Measurements from ENCODE around the gene SDCCAG8. TPM values are rescaled to one million over a fixed set of nuclear protein-coding genes. Genes with fewer than 3 reads are reported as not detected.
A peak's percentile ranks its signal among the peaks of the same experiment; 100 is the strongest.

Gene SDCCAG8
- total RNA-seq, 1 experiment from 2014 or later: 14.0 TPM

DNA sequence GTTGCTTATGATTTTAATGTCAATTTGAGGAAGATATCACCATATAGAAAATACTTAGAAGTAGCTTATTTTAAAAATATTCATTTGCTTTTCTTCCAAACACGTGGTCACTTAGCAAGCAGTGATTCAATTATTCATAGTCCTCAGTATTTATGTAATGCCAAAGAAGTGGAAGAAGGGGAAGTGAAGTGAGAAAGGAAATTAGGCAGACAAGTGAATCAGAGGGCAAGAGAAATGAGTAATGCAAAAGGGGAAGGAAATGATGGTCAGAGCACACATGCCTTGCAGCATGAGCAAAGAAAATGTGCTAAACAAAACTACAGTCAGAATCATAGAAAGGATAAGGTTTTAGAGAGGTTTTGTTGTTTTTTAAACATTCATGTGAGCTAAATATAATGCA lies 31.8 kb downstream of the SDCCAG8 start:
- TSS peak; percentile 55 for BruUV-seq (replicated peaks)

DNA sequence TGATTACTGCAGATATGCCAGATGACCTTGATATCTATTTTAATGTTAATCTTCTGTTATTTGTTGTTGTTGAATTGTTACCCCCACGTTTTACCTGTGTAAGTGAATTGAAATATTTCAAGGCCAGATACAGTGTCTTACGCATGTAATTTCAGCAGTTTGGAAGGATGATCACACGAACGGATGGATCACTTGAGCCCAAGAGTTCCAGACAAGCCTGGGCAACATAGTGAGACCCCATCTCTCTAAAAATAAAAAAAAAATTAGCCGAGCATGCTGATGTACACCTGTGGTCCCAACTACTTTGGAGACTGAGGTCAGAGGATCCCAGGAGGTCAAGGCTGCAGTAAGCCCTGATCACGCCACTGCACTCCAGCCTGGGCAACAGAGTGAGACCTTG lies 32.2 kb downstream of the SDCCAG8 start:
- no peak overlapping the region for H3K4me3 ChIP-seq (ENCODE audit: low read depth in 2 of 2, low read length in 2 of 2)
- ChIA-PET POLR2A (no interaction called here), CTCF (no interaction called here)
- BruUV-seq (replicated peaks): no TSS peak
- DNase-seq (ENCODE audit: low read depth, low spot score): no peak
- no peak for ATAC-seq
- H3K36me3 ChIP-seq (ENCODE audit: control insufficient read depth, insufficient read depth, low read length): no peaks in the 10 kb centered on the region
- H3K4me1 ChIP-seq (ENCODE audit: control insufficient read depth, insufficient read depth, low read length): no peaks in the 10 kb centered on the region
- H3K27ac ChIP-seq (ENCODE audit: low read length): no peak overlapping the region
- no peak for TF ChIP-seq TCF7L2 (IDR thresholded peaks at IDR 0.05; ENCODE audit: low read depth, low read length)
- TF ChIP-seq, protein P1, sequence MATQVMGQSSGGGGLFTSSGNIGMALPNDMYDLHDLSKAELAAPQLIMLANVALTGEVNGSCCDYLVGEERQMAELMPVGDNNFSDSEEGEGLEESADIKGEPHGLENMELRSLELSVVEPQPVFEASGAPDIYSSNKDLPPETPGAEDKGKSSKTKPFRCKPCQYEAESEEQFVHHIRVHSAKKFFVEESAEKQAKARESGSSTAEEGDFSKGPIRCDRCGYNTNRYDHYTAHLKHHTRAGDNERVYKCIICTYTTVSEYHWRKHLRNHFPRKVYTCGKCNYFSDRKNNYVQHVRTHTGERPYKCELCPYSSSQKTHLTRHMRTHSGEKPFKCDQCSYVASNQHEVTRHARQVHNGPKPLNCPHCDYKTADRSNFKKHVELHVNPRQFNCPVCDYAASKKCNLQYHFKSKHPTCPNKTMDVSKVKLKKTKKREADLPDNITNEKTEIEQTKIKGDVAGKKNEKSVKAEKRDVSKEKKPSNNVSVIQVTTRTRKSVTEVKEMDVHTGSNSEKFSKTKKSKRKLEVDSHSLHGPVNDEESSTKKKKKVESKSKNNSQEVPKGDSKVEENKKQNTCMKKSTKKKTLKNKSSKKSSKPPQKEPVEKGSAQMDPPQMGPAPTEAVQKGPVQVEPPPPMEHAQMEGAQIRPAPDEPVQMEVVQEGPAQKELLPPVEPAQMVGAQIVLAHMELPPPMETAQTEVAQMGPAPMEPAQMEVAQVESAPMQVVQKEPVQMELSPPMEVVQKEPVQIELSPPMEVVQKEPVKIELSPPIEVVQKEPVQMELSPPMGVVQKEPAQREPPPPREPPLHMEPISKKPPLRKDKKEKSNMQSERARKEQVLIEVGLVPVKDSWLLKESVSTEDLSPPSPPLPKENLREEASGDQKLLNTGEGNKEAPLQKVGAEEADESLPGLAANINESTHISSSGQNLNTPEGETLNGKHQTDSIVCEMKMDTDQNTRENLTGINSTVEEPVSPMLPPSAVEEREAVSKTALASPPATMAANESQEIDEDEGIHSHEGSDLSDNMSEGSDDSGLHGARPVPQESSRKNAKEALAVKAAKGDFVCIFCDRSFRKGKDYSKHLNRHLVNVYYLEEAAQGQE (IDR thresholded peaks at IDR 0.05; ENCODE audit: insufficient read depth in 1 of 2, low read depth in 2 of 2, low read length in 1 of 2): no peak
- TF ChIP-seq POLR2AphosphoS5 (IDR thresholded peaks at IDR 0.05; ENCODE audit: low read depth, low read length): no peak
- TF ChIP-seq, protein P2, sequence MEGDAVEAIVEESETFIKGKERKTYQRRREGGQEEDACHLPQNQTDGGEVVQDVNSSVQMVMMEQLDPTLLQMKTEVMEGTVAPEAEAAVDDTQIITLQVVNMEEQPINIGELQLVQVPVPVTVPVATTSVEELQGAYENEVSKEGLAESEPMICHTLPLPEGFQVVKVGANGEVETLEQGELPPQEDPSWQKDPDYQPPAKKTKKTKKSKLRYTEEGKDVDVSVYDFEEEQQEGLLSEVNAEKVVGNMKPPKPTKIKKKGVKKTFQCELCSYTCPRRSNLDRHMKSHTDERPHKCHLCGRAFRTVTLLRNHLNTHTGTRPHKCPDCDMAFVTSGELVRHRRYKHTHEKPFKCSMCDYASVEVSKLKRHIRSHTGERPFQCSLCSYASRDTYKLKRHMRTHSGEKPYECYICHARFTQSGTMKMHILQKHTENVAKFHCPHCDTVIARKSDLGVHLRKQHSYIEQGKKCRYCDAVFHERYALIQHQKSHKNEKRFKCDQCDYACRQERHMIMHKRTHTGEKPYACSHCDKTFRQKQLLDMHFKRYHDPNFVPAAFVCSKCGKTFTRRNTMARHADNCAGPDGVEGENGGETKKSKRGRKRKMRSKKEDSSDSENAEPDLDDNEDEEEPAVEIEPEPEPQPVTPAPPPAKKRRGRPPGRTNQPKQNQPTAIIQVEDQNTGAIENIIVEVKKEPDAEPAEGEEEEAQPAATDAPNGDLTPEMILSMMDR (IDR thresholded peaks at IDR 0.05): no peak
- TF ChIP-seq SIN3A (IDR thresholded peaks at IDR 0.05; ENCODE audit: borderline replicate concordance, insufficient read depth, low read depth, low read length): no peak
- H3K9me3 ChIP-seq (ENCODE audit: control insufficient read depth, insufficient read depth, low read depth, low read length): no peaks in the 10 kb centered on the region
- intact Hi-C loops (cut with micrococcal nuclease; ENCODE audit: unreplicated experiment): no loop called here
- in situ Hi-C loops (cut with HindIII; ENCODE audit: low pct_unique_long_range_greater_than_20kb, low sequenced_read_pairs): no loop called here
- H3K27me3 ChIP-seq (ENCODE audit: control insufficient read depth, insufficient read depth, low read length): no peaks in the 10 kb centered on the region

More for the DNA sequence above, 31.8 kb downstream of the SDCCAG8 start:
- intact Hi-C loops (cut with micrococcal nuclease; ENCODE audit: unreplicated experiment) (no loop called here), in situ Hi-C loops (cut with HindIII; ENCODE audit: low pct_unique_long_range_greater_than_20kb, low sequenced_read_pairs) (no loop called here)
- ChIA-PET POLR2A (no interaction called here), CTCF (no interaction called here)
- TF ChIP-seq TCF7L2 (IDR thresholded peaks at IDR 0.05; ENCODE audit: low read depth, low read length) (no peak), POLR2AphosphoS5 (IDR thresholded peaks at IDR 0.05; ENCODE audit: low read depth, low read length) (no peak)
- TF ChIP-seq, protein P2 (IDR thresholded peaks at IDR 0.05): no peak
- TF ChIP-seq, protein P1 (IDR thresholded peaks at IDR 0.05; ENCODE audit: insufficient read depth in 1 of 2, low read depth in 2 of 2, low read length in 1 of 2): no peak
- no peak for DNase-seq (ENCODE audit: low read depth, low spot score)
- H3K4me3 ChIP-seq (ENCODE audit: low read depth in 2 of 2, low read length in 2 of 2): no peak overlapping the region
- no peaks in the 10 kb centered on the region for H3K9me3 ChIP-seq (ENCODE audit: control insufficient read depth, insufficient read depth, low read depth, low read length)
- no peaks in the 10 kb centered on the region for H3K4me1 ChIP-seq (ENCODE audit: control insufficient read depth, insufficient read depth, low read length)
- ATAC-seq: peak; percentile 60; the same call in 1 of the 2 replicates
- H3K27ac ChIP-seq (ENCODE audit: low read length): no peak overlapping the region
- H3K27me3 ChIP-seq (ENCODE audit: control insufficient read depth, insufficient read depth, low read length): no peaks in the 10 kb centered on the region
- H3K36me3 ChIP-seq (ENCODE audit: control insufficient read depth, insufficient read depth, low read length): no peaks in the 10 kb centered on the region
